ENCODE measurements around the gene LRRC8D.

Gene LRRC8D

DNA sequence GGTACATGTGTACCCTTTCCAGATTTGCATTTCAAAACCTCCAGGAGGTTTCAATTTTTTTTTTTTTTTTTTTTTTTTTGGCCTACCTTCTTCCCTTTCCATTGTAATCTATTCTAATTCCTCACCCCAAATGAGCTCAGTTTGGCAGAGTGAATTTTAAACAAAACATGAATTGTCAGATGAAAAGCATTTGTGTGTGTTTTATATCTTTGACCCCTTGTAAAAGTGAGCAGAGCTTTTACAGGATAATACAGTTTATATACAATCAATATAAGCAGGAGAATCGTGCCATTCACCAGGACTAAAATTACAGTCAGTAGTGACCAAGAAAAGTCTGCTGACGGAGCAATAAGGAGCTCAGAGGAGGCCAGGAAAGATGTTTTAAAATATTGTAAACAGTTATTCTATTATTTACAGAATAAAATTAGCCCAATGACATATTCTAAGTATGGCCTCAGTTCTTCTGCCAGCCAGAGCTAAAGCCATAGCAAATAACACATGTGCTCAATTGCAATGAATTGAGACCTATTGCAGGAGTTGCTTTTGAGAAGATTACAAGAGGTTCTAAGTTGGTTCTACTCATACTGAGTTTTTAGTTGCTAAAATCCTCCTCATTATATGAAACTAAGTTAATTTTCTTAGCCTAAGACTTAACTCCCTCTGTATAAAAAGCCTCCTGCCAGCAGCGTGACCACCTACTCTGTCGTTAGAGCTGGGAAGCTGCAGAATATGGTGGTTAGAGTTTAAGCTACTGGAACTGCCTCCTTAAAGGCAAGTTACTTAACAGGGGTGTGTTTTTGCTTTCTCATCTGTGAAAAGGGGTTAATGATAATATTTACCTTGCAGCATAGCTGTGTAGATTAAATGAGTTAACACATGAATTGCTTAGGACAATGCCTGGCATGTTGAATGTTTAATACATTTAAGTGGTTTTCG lies 123.3 kb downstream of the LRRC8D start:
- DNase-seq, result no peak

DNA sequence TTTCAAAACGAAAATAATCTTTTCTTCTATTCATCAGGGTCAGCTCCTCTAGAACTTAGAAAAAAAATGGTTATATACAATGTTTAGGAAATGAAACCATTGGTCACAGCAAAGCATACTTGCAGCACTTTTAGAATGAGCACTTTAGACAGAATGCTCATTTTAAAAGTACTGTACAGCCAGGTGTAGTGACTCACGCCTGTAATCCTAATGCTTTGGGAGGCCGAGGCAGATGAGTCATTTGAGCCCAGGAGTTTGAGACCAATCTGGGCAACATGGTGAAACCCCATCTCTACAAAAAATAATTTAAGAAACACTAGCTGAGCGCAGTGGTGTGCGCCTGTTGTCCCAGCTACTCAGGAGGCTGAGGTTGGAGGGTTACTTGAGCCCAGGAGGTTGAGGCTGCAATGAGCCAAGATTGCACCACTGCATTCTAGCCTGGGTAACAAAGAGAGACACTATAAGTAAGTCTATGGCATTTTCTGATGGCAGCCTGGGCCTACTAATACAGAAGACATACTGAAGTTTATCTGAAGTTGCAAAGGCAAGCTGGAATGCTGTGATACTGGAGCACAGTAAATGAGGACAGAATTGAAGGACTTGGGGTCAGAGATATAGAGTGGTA lies 125.1 kb downstream of the LRRC8D start:
- DNase-seq, result peak; percentile 76

DNA sequence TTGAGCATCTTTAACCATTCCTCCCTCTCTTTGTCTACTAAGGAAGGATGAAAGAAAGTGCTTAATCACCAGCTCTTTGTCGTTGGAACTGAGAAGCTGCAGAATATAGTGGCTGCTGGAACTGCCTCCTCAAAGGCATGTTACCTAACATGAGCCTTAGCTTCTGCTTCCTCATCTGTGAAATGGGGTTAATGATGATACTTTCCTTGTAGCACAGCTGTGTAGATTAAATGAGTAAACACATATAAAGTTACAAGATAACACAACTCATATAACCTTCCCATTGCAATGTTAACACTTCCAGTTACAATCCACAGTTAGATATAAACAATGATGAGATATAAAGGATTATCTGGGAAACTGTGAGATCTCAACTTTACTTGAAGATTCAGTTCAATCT lies 125.7 kb downstream of the LRRC8D start:
- DNase-seq, result no peak

DNA sequence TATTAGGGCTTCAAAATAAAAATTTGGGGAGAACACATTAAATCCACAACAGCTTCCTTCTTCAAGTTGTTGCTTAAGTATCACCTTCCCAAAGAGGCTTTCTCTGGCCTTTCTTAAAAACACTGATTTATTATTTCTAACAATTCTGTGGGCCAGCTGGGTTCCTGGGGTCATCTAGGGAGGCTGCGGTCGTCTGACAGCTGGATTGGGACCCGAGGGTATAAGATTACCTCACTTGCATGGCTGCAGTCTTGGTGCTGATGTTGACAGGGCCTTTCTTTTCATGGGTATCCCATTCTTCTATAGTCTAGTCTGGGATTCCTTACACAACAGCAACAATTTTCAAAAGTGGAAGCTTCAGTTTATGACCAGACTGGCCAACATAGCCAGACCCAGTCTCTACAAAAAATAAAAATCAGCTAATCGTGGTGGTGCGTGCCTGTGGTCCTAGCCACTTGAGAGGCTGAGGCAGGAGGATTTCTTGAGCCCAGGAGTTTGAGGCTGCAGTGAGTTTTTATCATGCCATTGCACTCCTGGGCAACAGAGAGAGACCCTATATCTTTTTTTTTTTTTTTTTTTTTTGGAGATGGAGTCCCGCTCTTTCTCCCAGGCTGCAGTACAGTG lies 128.0 kb downstream of the LRRC8D start:
- no peak for DNase-seq

DNA sequence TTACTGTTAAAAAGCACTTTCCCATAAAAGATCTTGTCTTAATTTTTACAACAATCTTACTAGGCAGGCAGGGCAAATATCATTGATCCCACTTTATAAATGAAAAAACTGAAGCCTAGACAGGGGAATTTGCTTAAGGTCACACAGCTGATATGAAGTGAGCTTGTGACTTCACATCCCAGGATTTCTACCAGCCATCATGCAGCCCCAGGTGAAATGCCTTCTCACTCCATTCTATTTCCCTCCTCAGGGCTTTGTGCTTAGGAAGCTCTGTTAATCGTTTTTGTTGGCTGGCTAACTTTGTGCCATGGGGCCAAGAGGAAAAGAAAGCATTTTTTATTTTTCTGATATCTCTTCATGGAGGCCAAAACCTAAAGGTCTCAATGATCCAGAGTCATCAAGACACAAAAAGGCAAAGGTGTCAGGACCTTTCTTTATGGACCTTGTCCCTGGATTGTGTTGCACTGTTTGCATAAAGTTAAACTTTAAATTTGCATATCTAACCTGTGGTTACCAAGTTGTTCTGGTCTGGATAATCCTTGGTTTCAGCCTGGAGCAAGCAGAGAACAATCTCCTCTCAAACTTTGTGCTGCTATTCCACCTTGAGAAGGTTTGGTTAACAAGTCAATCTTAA lies 129.3 kb downstream of the LRRC8D start:
- no peak for DNase-seq

DNA sequence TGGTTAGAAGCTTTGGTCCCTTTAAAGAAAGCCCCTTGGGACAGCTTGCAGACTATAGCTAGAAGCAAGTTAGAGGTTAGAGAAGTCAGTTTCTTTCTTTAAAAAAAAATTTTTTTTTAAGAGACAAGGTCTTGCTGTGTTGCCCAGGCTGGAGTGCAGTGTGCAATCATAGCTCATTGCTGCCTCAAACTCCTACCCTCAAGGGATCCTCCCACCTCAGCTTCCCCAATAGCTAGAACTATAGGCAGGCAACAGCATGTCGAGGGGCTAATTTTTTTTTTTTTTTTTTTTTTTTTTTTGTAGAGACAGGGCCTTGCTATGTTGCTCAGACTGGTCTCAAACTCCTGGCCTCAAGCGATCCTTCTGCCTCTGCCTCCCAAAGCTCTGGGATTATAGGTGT lies 129.9 kb downstream of the LRRC8D start:
- no peak for DNase-seq

DNA sequence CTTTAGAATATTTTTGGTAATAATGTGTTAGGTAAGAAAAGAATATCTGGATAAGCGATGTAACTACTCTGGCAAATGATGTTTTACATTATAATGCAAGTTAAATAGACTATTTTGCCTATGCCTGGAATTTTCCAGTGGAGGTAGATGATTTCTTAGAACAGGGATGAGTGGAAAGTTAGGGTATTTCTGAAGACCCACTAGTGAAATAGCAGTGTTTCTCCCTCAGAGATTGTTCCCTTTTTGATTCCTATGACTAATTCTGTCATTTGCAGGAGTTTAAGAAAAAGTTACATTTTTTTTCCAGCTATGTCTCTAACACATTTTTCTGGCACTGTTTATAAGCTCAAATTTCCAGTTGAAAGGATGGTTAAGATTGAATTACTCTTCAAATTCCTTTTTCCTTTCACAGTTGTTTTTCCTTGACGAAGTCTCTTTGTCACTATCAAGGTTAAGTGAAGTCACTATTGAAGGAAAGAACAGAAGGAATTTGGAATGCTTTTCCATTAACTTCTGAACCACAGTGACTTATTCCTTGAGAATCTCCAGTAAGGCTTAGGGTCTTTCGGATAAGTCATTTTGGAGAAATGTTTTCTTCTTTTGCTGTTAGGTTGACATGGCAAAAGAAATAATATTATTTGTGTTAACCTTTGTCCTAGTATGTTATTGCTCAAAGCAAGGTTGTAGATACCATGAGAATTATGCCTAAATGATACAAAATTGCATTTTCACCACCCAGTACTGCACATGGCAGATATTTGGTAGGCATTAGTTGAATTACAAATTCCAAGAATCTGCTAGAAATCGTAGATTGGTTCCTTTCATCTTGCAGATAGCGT lies 131.2 kb downstream of the LRRC8D start:
- DNase-seq, result peak; percentile 77

DNA sequence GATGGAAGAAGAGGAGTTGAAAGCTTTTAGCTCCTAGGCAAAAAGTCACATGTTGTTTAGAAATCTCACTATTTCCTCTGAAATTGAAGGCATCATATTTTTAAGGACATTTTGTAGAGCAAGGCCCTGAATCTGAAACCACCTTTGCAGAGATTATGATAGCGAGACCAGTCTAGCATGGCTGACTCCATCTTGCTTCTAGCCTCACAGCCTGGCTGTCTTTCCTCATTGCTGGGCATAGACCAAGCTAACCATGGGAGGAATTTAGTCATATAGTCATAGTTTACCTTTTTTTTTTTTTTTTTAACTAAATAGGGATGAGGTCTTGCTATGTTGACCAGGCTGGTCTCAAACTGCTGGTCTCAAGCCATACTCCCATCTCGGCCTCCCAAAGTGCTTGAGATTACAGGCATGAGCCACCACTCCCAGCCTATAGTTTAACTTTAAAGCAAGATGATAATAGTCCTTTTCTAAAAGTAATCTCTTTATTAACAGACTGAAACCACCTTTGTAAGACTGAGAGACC lies 131.8 kb downstream of the LRRC8D start:
- DNase-seq, result no peak

DNA sequence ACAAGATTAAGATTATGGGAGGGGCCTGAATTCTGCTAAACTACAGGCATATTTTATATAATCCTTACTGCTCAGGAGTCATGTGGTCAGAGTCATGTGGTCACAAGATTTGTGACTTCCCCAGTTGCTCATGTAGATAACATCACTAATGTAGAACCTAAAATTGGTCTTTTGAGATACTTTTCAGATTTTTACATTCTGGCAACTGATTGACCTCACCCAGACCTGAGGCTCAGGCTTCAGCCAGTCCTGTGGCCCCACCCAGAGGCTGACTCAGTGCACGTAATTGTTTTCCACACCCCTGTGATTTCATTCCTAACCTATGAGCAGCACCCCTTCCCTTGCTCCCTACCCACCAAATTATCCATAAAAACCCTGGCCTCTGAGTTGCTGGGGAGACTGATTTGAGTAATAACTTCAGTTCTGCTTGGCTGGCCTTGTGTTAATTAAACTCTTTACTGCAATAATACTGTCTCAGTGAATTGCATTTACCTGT lies 132.3 kb downstream of the LRRC8D start:
- peak; percentile 94 for DNase-seq

DNA sequence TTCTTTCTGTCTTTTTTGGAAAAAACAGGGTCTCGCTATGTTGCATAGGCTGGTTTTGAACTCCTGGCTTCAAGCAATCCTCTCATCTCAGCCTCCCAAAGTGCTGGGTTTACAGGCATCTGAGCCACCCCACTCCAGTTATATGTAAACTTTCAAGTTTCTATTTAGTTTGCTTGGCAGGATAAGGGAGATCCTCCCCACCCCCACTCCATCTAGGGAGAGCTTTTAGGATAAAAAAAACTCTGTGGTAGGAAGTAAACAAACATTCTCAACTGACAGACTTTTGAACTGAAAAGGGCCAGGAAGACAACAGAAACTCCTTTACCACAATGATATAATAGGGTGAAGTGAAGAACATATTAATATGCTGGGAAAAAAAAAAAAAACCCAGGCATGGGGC lies 133.1 kb downstream of the LRRC8D start:
- no peak for DNase-seq

DNA sequence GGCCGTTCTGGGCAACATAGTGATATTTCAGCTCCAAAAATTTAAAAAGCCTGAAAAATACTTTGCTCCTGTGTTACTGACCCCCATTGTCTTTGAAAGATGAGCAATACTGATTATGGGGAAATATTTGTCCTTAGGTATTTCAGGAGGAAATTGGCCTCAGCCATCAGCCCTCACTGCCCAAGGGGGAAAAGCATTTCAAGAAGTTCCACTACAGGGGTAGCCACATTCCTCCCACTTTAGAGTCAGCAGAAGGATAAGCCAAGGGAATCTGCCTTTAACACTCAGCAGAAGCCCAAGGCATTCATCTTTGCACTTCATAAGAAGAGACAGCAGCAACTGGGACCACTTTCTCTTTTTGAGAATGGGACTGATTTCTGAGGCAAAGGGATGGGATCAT lies 133.6 kb downstream of the LRRC8D start:
- no peak for DNase-seq

DNA sequence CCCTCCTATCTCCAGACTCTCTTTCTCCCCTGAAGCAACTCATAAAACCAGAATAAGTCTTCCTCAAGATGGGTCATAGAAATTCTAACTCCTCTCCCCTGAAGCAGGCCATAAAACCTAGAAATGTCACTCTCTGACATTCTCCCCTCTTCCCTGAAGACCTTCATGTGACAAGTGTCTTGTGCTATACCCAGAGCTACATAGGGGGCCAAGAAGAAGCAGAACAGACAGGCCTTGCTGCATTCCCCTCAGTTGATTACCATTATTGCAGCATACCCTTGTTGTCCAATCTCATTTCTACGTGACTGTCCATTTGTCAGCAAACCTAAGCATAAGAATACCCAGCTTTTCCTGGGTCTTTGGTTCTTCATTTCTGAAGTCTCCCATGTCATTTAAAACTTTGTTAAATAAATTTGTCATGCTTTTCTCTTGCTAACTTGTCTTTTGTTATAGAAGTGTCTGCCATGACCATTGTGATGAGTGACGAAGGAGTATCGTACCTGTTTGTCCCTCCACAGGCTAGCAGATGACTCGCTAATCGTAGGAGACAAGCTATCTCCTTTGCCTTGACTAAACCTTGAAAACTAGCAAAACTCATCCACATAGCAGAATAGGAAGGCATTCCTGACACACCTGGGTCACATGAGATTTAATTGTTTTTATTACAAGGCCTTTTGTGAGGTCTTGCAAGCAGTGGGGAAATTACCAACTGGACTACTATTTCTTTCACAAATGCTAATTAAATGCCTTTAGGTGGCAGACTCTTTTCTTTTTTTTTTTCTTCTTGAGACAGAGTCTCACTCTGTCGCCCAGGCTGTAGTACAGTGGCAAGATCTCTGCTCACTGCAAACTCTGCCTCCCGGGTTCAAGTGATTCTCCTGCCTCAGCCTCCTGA lies 134.7 kb downstream of the LRRC8D start:
- DNase-seq, result no peak

DNA sequence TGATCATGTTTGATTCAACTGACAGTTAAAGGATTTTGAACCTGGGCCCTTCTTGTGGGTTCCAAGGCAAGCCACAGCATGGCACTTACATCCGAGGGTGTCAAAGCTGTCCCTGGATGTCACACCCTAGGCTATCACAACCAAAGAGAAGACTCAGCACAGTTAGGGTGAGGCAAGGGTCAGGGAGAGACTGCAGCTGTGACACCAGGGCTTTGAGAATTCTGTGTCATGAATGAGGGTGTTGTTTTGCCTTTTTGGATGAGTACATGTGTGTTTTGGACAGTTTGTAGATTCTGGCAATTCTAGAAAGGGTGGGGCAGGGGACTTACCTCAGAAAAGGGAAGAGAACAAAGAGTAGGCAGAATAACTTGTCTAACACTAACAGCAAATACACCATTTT lies 136.3 kb downstream of the LRRC8D start:
- DNase-seq, result no peak

DNA sequence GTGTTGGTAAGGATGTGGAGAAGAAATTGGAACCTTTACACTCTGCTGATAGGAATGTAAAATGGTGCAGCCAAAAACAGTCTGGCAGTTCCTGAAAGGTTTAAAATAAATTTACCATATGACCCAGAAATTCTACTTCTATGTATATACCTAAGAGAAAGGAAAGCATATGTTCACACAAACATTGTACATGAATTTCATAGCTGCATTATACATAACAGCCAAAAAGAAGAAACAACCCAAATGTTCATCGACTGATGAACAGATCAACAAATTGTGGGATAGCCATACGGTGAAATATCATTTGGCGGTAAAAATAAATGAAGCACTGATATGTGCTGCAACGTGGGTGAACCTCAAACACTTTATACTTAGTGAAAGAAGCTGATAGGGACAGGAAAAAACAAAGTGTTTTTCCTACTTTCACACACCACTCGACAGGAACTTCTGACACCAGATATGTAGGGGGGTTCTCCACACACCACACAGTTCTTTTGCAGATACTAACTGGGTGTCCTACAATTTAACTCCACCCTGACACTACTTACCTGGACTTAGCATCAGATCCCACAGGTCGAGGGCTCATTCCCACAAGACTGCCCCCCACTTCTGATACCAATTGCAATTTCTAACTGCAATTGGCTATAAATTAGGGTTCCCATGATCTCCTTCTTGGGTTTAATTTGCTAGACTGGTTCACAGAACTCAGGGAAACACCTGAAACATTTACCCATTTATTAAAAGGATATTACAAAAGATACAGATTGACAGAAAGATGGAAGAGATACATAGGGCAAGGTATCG lies 138.2 kb downstream of the LRRC8D start:
- DNase-seq, result no peak

DNA sequence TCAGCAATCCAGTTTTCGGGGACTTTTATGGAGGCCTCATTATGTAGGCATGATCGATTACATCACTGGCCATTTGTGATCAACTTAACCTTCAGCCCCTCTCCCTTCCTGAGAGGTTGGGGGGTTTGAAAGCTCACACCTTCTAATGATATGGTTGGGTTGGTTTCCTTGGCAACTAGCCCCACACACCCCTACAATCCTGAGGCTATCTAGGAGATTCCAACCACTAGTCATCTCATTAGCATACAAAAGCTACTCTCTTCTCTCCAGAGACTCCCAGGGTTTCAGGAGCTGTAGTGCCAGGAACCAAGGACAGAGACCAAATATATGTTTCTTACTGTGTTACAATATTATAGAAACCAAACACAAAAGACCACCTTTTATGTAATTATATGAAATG lies 138.9 kb downstream of the LRRC8D start:
- no peak for DNase-seq

DNA sequence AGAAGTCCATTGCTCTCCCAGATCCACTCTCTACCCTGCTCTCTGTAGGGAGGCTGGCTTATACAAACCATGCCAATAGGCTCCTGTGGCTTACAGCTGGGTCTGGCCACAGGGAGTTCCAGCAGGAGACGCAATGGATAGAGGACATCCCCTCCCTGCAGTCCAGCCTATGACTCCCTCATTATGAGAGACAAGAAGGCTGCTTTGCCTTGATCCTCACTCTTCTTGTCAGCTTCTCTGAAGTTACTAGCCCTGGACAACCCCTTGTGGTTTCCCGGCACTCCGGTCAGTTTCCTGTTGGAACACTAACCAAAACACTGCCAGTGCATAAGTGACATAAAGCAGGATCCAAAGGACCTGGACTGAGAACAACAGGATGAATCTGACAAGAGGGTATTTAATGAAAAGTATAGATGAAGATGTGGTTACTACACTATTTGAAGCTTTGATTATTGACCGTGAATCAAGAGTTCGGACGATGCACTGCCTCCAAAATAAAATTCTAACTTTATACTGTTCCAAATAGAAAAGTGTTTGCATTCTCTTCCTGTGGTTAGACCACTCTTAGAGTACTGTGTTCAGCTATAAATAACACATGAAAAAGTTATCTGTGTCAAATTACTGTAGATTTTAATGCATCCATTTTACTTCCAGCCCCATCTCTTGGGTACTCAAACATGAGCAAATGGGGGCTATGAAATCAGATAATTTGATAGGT lies 141.4 kb downstream of the LRRC8D start:
- DNase-seq, result no peak

DNA sequence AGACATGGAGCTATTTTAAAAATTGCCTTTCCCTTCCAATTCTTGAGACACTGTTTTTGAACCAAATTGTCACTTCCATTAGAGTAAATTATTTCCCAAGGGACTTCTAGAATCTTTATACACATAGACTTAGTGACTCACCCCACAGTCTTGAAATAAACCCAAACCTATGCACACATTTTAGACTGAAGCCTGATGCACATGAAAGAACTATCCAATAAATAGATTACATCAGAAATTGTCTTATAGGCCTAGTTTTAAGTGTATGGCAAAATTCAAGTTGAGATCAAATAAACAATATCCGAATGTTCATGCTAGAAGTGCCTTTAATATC lies 141.9 kb downstream of the LRRC8D start:
- DNase-seq, result no peak

DNA sequence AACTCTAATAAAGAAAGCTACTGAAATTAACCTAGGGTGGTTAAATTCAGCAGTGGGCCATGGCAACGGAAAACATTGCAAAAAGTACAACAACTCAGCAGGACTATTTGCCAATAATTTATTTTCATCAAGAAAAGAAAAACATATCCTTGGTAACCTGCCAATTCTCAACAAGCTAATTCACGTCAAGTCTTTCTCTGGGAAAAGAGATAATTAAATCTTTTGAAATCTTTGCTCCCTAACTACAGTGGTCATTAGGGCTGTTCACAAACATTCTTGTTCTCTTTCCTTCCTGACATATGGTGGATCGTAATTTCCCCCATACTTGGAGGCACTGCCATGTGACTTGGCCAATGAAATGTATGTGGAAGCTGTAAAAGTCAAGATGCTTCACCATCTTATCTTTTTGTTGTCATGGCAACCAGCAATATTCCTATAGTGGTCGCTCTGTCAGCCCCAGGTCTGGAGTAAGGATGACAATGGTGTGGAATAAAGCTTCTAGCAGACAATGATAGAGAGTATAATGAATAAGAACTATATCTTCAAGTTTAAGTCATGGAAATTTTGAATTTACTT lies 144.4 kb downstream of the LRRC8D start:
- no peak for DNase-seq

DNA sequence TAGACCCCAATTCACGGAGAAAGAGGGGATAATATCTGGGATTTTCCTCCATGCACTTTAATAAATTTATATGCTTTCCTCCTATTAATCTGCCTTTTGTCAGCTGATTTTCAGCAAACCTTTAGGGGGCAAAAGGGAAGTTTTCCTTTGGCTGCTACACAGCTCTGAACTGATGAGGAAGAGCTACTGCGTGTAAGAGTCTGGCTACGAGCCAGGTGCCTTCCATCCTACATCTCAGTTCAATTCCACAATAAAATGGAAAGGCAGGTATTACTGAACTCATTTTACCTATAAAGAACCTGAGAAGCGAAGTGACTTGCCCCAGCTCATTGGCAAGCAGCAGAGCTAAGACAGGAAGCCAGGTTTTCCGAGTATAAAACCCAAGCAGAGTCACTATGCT lies 145.8 kb downstream of the LRRC8D start:
- DNase-seq, result no peak
